Breast epithelium (tissue), 4 donors: ENCODE results near the gene OR10H5. TPM values are rescaled to one million over a fixed set of nuclear protein-coding genes. Genes with fewer than 3 reads are reported as not detected.

Experiments used
- DNase-seq, 2 donors: peaks; one replicate each; pipeline ENCODE4 v3.0.0-alpha.2; 2019; ENCODE audit warnings: low spot score in 2 of 2
- H3K27ac ChIP-seq, 2 donors: fragments of 200-600 bp; sonication (generic) in 1 of 2; one replicate each; pipeline ENCODE4 v1.5.1; 2016 to 2019; ENCODE audit warnings: mild to moderate bottlenecking in 1 of 2
- H3K27me3 ChIP-seq, 2 donors: fragments of 200-600 bp; sonication (generic) in 1 of 2; one replicate each; pipeline versions ENCODE4 v1.5.1 to v1.6.0; 2017 to 2019; ENCODE audit warnings: control low read depth in 1 of 2, mild to moderate bottlenecking in 1 of 2
- H3K36me3 ChIP-seq: fragments of 200-600 bp; one replicate; pipeline ENCODE4 v1.5.1; 2019
- H3K4me1 ChIP-seq, 2 donors: fragments of 200-600 bp; sonication (generic); one replicate each; pipeline ENCODE4 v1.5.1; 2016 to 2019; ENCODE audit warnings: control low read depth in 1 of 2
- H3K4me3 ChIP-seq, 3 donors: fragments of 200-600 bp; sonication (generic); 1 replicate in 2 of 3; 2 replicates in 1 of 3; pipeline ENCODE4 v1.5.1; 2016 to 2019; ENCODE audit warnings: mild to moderate bottlenecking in 3 of 3, moderate library complexity in 2 of 3
- H3K9me3 ChIP-seq, 2 donors: fragments of 200-600 bp; sonication (generic) in 1 of 2; one replicate each; pipeline ENCODE4 v1.5.1; 2016 to 2019; ENCODE audit warnings: control low read depth in 1 of 2
- POLR2A ChIP-seq: fragments of 450-650 bp; IDR thresholded peaks from one replicate; pipeline ENCODE4 v1.6.1; 2016; ENCODE audit warnings: antibody characterized with exemption, mild to moderate bottlenecking, moderate library complexity
- POLR2AphosphoS5 ChIP-seq, 3 donors: sonication (generic); formaldehyde crosslinking; IDR thresholded peaks; one replicate each; pipeline ENCODE4 v1.6.1; 2017; ENCODE audit warnings: antibody characterized with exemption in 3 of 3
- intact Hi-C: fragments of 100-400 bp; cut with DNase I; formaldehyde crosslinking; loops from one replicate; pipeline ENCODE4 v1.15.1; 2023; ENCODE audit warnings: low total_unique reads
- total RNA-seq, 3 donors: library from RNA; depleted of rRNA; stranded (reverse); fragments of >200 nt; gene quantifications; one replicate each; pipeline ENCODE4 v1.1.0, GENCODE V29; 2016
- TF ChIP-seq, protein P1 (sequence below), 3 donors: fragments of 450-650 bp; IDR thresholded peaks; one replicate each; pipeline ENCODE4 v1.5.1; 2016 to 2017; ENCODE audit warnings: antibody characterized with exemption in 3 of 3, mild to moderate bottlenecking in 3 of 3, moderate library complexity in 3 of 3

Gene OR10H5, protein sequence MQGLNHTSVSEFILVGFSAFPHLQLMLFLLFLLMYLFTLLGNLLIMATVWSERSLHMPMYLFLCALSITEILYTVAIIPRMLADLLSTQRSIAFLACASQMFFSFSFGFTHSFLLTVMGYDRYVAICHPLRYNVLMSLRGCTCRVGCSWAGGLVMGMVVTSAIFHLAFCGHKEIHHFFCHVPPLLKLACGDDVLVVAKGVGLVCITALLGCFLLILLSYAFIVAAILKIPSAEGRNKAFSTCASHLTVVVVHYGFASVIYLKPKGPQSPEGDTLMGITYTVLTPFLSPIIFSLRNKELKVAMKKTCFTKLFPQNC
- not detected for total RNA-seq

DNA sequence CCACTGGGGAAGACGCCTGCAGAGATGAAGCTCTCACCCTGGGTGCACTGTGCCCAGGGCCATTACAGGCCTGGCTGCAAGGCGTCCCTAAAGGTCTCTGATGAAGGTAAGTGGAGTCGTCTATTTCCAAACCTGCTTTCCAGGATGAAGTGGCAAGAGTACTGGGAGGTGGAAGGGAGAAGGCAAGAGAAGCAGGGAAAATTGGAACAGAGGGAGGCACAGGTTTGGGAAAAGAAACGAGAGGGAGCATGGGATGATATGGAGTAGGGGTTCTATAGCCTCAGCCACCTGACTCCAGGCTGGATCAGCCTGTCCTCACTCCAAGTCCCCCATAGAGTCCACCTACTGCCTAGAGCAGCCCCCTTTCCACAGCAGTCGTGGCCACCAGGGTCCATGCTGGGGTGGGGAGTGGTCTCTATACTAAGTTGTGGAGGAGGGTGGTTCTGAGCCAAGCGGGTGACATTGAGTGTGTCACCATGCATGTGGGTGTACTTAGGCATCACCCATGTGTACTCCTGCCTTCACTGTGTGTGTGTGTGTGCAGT is at the start of gene OR10H5:
Gene OR10H5, plus strand, starts transcription at position 51 of the 545 bp plus-strand sequence. CDS start 6,388 bp downstream, outside the sequence.
- Histone ChIP-seq H3K27me3 (peaks cover 0 to 7% of the 10 kb centered on the region in 2 donors), H3K36me3 (no peaks in the 10 kb centered on the region), H3K4me3 (no peak within 1 kb of the TSS), H3K4me1 (no peaks in the 10 kb centered on the region), H3K9me3 (no peaks in the 10 kb centered on the region), H3K27ac (no peak within 1 kb of the TSS)
- TF ChIP-seq, protein P1, sequence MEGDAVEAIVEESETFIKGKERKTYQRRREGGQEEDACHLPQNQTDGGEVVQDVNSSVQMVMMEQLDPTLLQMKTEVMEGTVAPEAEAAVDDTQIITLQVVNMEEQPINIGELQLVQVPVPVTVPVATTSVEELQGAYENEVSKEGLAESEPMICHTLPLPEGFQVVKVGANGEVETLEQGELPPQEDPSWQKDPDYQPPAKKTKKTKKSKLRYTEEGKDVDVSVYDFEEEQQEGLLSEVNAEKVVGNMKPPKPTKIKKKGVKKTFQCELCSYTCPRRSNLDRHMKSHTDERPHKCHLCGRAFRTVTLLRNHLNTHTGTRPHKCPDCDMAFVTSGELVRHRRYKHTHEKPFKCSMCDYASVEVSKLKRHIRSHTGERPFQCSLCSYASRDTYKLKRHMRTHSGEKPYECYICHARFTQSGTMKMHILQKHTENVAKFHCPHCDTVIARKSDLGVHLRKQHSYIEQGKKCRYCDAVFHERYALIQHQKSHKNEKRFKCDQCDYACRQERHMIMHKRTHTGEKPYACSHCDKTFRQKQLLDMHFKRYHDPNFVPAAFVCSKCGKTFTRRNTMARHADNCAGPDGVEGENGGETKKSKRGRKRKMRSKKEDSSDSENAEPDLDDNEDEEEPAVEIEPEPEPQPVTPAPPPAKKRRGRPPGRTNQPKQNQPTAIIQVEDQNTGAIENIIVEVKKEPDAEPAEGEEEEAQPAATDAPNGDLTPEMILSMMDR (IDR thresholded peaks at IDR 0.05): no peak
- no peak for TF ChIP-seq POLR2A
- TF ChIP-seq POLR2AphosphoS5 (IDR thresholded peaks at IDR 0.05): no peak
- intact Hi-C loops: no loop called here
- no peak for DNase-seq

DNA sequence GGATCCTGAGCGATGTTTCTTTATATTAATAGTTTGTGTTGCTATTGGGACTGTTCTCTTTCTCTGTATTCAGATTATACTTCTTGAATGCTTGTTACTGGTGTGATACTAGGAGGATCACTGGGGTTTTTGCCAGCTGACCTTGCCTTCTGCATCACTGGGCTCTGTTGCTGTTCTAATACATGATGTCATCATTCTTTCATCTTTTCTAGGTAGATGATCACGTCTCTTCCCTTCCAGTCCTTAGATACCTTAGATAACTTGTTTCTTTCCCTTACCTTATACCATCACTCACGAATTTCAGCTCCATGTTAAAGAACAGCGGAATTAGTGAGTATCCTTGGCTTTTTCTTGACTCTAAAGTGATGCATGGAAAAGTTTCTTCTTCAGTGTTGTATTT is 49.7 kb upstream of the OR10H5 start, which contains the start of gene OR10H3:
Gene OR10H3, plus strand, starts transcription at position 264 of the 400 bp plus-strand sequence. CDS start 3,408 bp downstream, outside the sequence.
- Histone ChIP-seq H3K36me3 (no peaks in the 10 kb centered on the region), H3K4me1 (no peaks in the 10 kb centered on the region), H3K27me3 (no peaks in the 10 kb centered on the region), H3K9me3 (peaks cover 14 to 22% of the 10 kb centered on the region in 2 donors), H3K4me3 (no peak within 1 kb of the TSS), H3K27ac (no peak within 1 kb of the TSS)
- no peak for TF ChIP-seq POLR2AphosphoS5 (IDR thresholded peaks at IDR 0.05)
- TF ChIP-seq POLR2A: no peak
- TF ChIP-seq, protein P1 (IDR thresholded peaks at IDR 0.05): no peak
- intact Hi-C loops: no loop called here
- no peak for DNase-seq

DNA sequence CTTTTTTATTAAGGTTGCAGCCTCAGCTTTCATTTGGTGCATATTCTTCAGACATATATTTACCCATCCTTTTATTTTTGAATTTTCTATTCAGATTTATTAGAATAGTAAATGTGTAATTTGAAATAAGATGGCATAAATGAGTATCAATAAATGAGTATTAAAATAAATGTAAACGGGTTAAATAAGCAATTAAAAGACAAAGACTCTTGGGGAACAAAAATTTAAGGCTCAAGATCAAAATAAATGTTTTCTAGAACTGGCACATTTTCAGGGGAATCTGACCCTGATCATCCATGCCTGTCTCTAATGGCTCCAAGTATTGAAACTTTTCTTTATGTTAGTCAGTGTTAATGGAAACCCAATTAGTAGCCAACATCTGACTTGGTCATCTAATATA is 46.7 kb upstream of the OR10H5 start:
- no peak for DNase-seq
- no peaks in the 10 kb centered on the region for H3K27me3 ChIP-seq
- TF ChIP-seq POLR2A (no peak), POLR2AphosphoS5 (IDR thresholded peaks at IDR 0.05) (no peak)
- TF ChIP-seq, protein P1 (IDR thresholded peaks at IDR 0.05): no peak
- H3K27ac ChIP-seq: no peak overlapping the region
- H3K36me3 ChIP-seq: no peaks in the 10 kb centered on the region
- peaks cover 14 to 22% of the 10 kb centered on the region in 2 donors for H3K9me3 ChIP-seq
- H3K4me1 ChIP-seq: no peaks in the 10 kb centered on the region
- intact Hi-C loops: no loop called here
- no peak overlapping the region for H3K4me3 ChIP-seq

DNA sequence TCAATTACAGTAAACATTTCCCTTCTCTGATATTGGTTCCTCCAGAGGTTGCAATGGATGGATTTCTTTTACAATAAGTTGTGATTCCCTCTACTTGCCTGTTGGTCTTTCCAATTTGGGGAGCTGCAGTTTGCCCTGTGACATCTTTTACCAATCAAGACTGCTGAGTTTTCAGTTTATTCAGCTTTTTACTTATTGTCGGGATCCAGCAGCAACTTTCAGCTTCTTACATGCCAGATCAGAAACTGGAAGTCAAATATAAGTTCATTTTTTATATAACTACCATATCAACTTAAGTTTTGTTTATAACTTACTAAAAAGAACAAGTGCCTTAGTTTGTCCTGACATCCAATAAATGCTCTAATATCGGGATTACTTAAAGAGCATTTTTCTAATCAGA is 39.2 kb upstream of the OR10H5 start:
- no peak for DNase-seq
- Histone ChIP-seq H3K4me1 (no peaks in the 10 kb centered on the region), H3K9me3 (no peaks in the 10 kb centered on the region), H3K27me3 (peaks cover 0 to 12% of the 10 kb centered on the region in 2 donors), H3K36me3 (no peaks in the 10 kb centered on the region), H3K27ac (no peak overlapping the region), H3K4me3 (no peak overlapping the region)
- intact Hi-C loops: no loop called here
- TF ChIP-seq POLR2A (no peak), POLR2AphosphoS5 (IDR thresholded peaks at IDR 0.05) (no peak)
- TF ChIP-seq, protein P1 (IDR thresholded peaks at IDR 0.05): no peak

DNA sequence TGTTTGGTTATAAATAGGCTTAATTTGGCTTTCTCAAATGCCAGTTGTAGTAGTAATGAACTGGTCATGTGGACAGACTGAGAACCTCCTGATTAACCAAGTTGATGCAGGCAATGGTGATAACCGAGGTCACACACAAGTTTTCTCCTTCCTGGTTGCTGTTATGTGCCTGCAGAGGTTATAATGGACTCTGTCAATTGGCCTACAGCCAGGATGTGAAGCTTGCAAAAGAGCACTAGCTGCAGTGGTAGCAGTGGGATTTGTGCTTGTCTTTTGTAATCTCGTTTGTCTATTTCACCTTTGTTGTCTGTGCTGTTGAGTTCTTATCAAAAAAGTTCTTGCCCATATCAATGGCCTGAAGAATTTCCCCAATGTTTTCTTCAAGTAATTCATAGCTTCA is 29.1 kb upstream of the OR10H5 start:
- H3K9me3 ChIP-seq: no peaks in the 10 kb centered on the region
- intact Hi-C loops: no loop called here
- no peak overlapping the region for H3K27ac ChIP-seq
- H3K27me3 ChIP-seq: no peaks in the 10 kb centered on the region
- no peaks in the 10 kb centered on the region for H3K4me1 ChIP-seq
- no peak overlapping the region for H3K4me3 ChIP-seq
- H3K36me3 ChIP-seq: no peaks in the 10 kb centered on the region
- no peak for DNase-seq
- TF ChIP-seq POLR2AphosphoS5 (IDR thresholded peaks at IDR 0.05): no peak
- no peak for TF ChIP-seq POLR2A
- TF ChIP-seq, protein P1 (IDR thresholded peaks at IDR 0.05): no peak
